WTC11 (cell line): Measurements from ENCODE around the gene RSPO4. TPM values are rescaled to one million over a fixed set of nuclear protein-coding genes. Genes with fewer than 3 reads are reported as not detected.

Experiments
- ATAC-seq: fragments of 200-7000 bp; cut with Tn5 transposase; 2 replicates; pipeline ENCODE4 v1.10.0; 2021; ENCODE audit warnings: mild to moderate bottlenecking, moderate library complexity
- CTCF ChIA-PET: fragments of 300-600 bp; sonication (Branson Sonifier 250); formaldehyde crosslinking; loops from one replicate; lab custom pipeline; 2021; ENCODE audit warnings: antibody characterized with exemption; lab: Charles Lee
- POLR2A ChIA-PET: fragments of 350-600 bp; sonication (Branson Sonifier 250); formaldehyde crosslinking; loops from one replicate; lab custom pipeline; 2021; ENCODE audit warnings: antibody characterized with exemption; lab: Charles Lee
- DNase-seq: peaks from one replicate; pipeline ENCODE4 v3.0.0; 2021; ENCODE audit warnings: low spot score
- H3K27ac Mint-ChIP-seq: 2 replicates; pipeline ENCODE4 v1.8.0; 2021; ENCODE audit warnings: mixed read lengths
- H3K27me3 Mint-ChIP-seq: 2 replicates; pipeline ENCODE4 v1.8.0; 2021; ENCODE audit warnings: low read depth, mild to moderate bottlenecking, moderate library complexity, mixed read lengths
- H3K36me3 Mint-ChIP-seq: 2 replicates; pipeline ENCODE4 v1.8.0; 2021; ENCODE audit warnings: mixed read lengths
- H3K4me1 Mint-ChIP-seq: 2 replicates; pipeline ENCODE4 v1.8.0; 2022; ENCODE audit warnings: mixed read lengths
- H3K4me3 Mint-ChIP-seq: 2 replicates; pipeline ENCODE4 v1.8.0; 2021; ENCODE audit warnings: mild to moderate bottlenecking, moderate library complexity, mixed read lengths
- H3K9me3 Mint-ChIP-seq: 2 replicates; pipeline ENCODE4 v1.8.0; 2021; ENCODE audit warnings: mixed read lengths
- CBFB ChIP-seq: sonication (generic); formaldehyde crosslinking; IDR thresholded peaks from 2 replicates; pipeline ENCODE4 v1.8.1; 2022; ENCODE audit warnings: mild to moderate bottlenecking, low read depth, missing genetic modification reagents
- E2F4 ChIP-seq: sonication (generic); formaldehyde crosslinking; IDR thresholded peaks from 2 replicates; pipeline ENCODE4 v1.8.1; 2022; ENCODE audit warnings: low read depth, mild to moderate bottlenecking, moderate library complexity, missing genetic modification reagents, borderline replicate concordance
- EMX1 ChIP-seq: fragments of 250-450 bp; sonication (Bioruptor Pico); IDR thresholded peaks from 2 replicates; pipeline ENCODE4 v1.8.0; 2021; ENCODE audit warnings: mild to moderate bottlenecking
- FOXK1 ChIP-seq: sonication (generic); formaldehyde crosslinking; IDR thresholded peaks from 2 replicates; pipeline ENCODE4 v1.8.0; 2022; ENCODE audit warnings: mild to moderate bottlenecking, moderate library complexity, missing genetic modification reagents
- MLX ChIP-seq: sonication (generic); formaldehyde crosslinking; IDR thresholded peaks from 2 replicates; pipeline ENCODE4 v1.8.1; 2023; ENCODE audit warnings: mild to moderate bottlenecking, missing genetic modification reagents, moderate library complexity
- NR2C2 ChIP-seq: sonication (generic); formaldehyde crosslinking; IDR thresholded peaks from 2 replicates; pipeline ENCODE4 v1.8.0; 2022; ENCODE audit warnings: mild to moderate bottlenecking, missing genetic modification reagents
- RORB ChIP-seq: fragments of 250-450 bp; sonication (Bioruptor Pico); IDR thresholded peaks from 2 replicates; pipeline ENCODE4 v1.9.0; 2021; ENCODE audit warnings: mild to moderate bottlenecking
- SP1 ChIP-seq: sonication (generic); formaldehyde crosslinking; conservative IDR thresholded peaks from 2 replicates; pipeline ENCODE4 v1.8.1; 2022; ENCODE audit warnings: missing genetic modification reagents
- ZNF317 ChIP-seq: sonication (generic); formaldehyde crosslinking; IDR thresholded peaks from 2 replicates; pipeline ENCODE4 v1.8.1; 2023; ENCODE audit warnings: low read depth, mild to moderate bottlenecking, moderate library complexity, missing genetic modification reagents, borderline replicate concordance
- ZNF396 ChIP-seq: fragments of 250-450 bp; sonication (Bioruptor Pico); IDR thresholded peaks from 2 replicates; pipeline ENCODE4 v1.8.0; 2021; ENCODE audit warnings: mild to moderate bottlenecking, moderate library complexity, borderline replicate concordance
- total RNA-seq: library from RNA; stranded (reverse); gene quantifications from 3 replicates; pipeline ENCODE4 v1.2.3, GENCODE V29; 2021
- TF ChIP-seq, protein P1 (sequence below): fragments of 250-450 bp; sonication (Bioruptor Pico); IDR thresholded peaks from 2 replicates; pipeline ENCODE4 v1.9.0; 2021; ENCODE audit warnings: mild to moderate bottlenecking
- TF ChIP-seq, protein P2 (sequence below): sonication (generic); formaldehyde crosslinking; IDR thresholded peaks from 2 replicates; pipeline ENCODE4 v1.8.0; 2023; ENCODE audit warnings: mild to moderate bottlenecking, missing genetic modification reagents
- TF ChIP-seq, protein P3 (sequence below): sonication (generic); formaldehyde crosslinking; IDR thresholded peaks from 2 replicates; pipeline ENCODE4 v1.8.1; 2023; ENCODE audit warnings: mild to moderate bottlenecking, missing genetic modification reagents, moderate library complexity
- TF ChIP-seq, protein P4 (sequence below): sonication (generic); formaldehyde crosslinking; IDR thresholded peaks from 2 replicates; pipeline ENCODE4 v1.8.0; 2022; ENCODE audit warnings: mild to moderate bottlenecking, missing genetic modification reagents
- TF ChIP-seq, protein P5 (sequence below): sonication (generic); formaldehyde crosslinking; IDR thresholded peaks from 2 replicates; pipeline ENCODE4 v1.8.0; 2022; ENCODE audit warnings: missing genetic modification reagents

RSPO4 gene
- total RNA-seq, 1 experiment from 2014 or later, result 4.5 TPM

DNA sequence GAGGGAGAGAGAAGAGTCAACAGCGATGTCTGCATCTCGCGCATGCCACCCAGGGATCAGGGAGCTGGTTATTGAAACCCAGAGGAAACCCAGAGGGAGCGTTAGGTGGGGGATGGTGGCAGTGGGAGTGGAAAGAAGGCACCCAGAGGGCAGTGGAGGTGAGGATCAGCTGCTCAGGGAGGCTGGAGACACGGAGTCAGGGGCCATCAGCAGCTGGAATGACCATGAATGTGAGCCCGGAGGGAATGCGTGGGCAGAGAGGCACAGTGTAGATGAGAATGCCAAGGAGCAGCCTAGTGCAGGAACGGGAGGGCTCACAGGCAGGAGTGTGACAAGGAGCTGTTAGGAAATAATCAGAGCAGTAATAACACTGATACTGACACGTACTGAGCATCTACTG, 36.2 kb downstream of the RSPO4 start (continued):
- no peak for TF ChIP-seq E2F4 (CRISPR knock-in tag)
- TF ChIP-seq, all 79 proteins: peak for 0

DNA sequence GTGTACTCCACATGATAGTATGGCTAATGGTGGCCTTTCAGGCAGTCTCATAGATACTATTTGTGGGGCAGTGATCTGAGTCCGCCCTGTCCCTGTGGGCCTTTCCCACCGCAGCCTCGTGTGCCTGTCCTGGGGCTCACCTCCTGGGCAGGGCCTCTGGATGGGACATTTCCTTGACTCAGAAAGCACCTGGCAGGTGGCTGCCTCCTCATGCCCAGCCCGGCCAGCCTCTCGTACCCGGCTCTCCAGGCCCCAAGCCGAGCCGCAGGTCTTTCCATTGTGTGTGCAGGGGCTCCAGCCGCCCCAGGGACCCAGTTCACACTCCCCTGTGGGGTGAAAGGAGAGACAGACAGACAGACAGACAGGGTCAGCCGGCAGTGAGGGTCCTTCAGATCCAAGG, 38.3 kb downstream of the RSPO4 start:
- ChIA-PET CTCF (no interaction called here), POLR2A (no interaction called here)
- Mint-ChIP-seq H3K36me3 (peaks cover 5% of the 10 kb centered on the region; the same call in 1 of the 2 replicates), H3K4me3 (no peak overlapping the region), H3K27me3 (peaks cover under 1% of the 10 kb centered on the region), H3K27ac (no peak overlapping the region), H3K9me3 (peaks cover 11% of the 10 kb centered on the region), H3K4me1 (no peaks in the 10 kb centered on the region)
- ATAC-seq (no peak), DNase-seq (no peak)
- no peak for TF ChIP-seq NR2C2
- TF ChIP-seq FOXK1 (CRISPR knock-in tag), result no peak
- TF ChIP-seq, protein P1, sequence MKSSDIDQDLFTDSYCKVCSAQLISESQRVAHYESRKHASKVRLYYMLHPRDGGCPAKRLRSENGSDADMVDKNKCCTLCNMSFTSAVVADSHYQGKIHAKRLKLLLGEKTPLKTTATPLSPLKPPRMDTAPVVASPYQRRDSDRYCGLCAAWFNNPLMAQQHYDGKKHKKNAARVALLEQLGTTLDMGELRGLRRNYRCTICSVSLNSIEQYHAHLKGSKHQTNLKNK, result no peak
- TF ChIP-seq, protein P2, sequence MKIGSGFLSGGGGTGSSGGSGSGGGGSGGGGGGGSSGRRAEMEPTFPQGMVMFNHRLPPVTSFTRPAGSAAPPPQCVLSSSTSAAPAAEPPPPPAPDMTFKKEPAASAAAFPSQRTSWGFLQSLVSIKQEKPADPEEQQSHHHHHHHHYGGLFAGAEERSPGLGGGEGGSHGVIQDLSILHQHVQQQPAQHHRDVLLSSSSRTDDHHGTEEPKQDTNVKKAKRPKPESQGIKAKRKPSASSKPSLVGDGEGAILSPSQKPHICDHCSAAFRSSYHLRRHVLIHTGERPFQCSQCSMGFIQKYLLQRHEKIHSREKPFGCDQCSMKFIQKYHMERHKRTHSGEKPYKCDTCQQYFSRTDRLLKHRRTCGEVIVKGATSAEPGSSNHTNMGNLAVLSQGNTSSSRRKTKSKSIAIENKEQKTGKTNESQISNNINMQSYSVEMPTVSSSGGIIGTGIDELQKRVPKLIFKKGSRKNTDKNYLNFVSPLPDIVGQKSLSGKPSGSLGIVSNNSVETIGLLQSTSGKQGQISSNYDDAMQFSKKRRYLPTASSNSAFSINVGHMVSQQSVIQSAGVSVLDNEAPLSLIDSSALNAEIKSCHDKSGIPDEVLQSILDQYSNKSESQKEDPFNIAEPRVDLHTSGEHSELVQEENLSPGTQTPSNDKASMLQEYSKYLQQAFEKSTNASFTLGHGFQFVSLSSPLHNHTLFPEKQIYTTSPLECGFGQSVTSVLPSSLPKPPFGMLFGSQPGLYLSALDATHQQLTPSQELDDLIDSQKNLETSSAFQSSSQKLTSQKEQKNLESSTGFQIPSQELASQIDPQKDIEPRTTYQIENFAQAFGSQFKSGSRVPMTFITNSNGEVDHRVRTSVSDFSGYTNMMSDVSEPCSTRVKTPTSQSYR (CRISPR knock-in tag), result no peak
- no peak for TF ChIP-seq MLX
- no peak for TF ChIP-seq ZNF396
- no peak for TF ChIP-seq ZNF317
- TF ChIP-seq, protein P3, sequence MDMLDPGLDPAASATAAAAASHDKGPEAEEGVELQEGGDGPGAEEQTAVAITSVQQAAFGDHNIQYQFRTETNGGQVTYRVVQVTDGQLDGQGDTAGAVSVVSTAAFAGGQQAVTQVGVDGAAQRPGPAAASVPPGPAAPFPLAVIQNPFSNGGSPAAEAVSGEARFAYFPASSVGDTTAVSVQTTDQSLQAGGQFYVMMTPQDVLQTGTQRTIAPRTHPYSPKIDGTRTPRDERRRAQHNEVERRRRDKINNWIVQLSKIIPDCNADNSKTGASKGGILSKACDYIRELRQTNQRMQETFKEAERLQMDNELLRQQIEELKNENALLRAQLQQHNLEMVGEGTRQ (CRISPR knock-in tag), result no peak
- TF ChIP-seq, protein P4, sequence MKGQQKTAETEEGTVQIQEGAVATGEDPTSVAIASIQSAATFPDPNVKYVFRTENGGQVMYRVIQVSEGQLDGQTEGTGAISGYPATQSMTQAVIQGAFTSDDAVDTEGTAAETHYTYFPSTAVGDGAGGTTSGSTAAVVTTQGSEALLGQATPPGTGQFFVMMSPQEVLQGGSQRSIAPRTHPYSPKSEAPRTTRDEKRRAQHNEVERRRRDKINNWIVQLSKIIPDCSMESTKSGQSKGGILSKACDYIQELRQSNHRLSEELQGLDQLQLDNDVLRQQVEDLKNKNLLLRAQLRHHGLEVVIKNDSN, result no peak
- TF ChIP-seq, protein P5, sequence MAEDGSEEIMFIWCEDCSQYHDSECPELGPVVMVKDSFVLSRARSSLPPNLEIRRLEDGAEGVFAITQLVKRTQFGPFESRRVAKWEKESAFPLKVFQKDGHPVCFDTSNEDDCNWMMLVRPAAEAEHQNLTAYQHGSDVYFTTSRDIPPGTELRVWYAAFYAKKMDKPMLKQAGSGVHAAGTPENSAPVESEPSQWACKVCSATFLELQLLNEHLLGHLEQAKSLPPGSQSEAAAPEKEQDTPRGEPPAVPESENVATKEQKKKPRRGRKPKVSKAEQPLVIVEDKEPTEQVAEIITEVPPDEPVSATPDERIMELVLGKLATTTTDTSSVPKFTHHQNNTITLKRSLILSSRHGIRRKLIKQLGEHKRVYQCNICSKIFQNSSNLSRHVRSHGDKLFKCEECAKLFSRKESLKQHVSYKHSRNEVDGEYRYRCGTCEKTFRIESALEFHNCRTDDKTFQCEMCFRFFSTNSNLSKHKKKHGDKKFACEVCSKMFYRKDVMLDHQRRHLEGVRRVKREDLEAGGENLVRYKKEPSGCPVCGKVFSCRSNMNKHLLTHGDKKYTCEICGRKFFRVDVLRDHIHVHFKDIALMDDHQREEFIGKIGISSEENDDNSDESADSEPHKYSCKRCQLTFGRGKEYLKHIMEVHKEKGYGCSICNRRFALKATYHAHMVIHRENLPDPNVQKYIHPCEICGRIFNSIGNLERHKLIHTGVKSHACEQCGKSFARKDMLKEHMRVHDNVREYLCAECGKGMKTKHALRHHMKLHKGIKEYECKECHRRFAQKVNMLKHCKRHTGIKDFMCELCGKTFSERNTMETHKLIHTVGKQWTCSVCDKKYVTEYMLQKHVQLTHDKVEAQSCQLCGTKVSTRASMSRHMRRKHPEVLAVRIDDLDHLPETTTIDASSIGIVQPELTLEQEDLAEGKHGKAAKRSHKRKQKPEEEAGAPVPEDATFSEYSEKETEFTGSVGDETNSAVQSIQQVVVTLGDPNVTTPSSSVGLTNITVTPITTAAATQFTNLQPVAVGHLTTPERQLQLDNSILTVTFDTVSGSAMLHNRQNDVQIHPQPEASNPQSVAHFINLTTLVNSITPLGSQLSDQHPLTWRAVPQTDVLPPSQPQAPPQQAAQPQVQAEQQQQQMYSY, result no peak
- no peak for TF ChIP-seq EMX1
- no peak for TF ChIP-seq CBFB (CRISPR knock-in tag)
- no peak for TF ChIP-seq SP1
- TF ChIP-seq RORB (CRISPR knock-in tag), result no peak
